NCI-H2227 (cell line): ENCODE data around the gene STEAP2.

Experiments used
- DNase-seq: peaks from one replicate; lab custom pipeline; 2025; ENCODE audit not compliant: unreplicated experiment; lab: John Stamatoyannopoulos, UW

STEAP2 gene

DNA sequence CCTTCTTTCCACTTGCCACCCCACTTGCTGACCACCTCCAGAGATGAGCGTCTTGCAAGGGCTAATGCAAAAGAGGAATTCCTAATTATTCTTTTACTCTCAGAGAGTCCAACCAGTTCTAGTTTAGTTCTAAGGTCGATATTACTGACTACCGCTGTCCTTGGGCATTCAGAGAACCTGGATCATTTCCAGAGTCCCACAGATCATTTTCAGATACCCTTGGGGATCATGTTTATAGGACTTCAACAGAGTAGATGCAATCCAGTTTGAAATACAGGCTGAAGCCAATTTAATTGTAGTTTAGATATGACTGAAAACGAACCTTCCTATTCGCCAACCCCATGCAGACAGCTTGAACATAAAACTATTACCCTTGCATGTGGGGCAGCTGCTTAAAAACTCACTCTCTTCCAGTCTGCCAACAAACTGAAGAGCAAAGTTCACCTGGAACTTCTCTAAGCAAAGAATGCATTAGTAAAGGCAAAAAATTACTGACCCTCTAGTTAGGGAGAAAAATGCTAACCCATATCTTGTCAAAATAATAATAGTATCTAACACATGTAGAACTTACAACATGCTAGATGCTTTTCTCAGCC lies 55.8 kb downstream of the STEAP2 start:
- DNase-seq: no peak

DNA sequence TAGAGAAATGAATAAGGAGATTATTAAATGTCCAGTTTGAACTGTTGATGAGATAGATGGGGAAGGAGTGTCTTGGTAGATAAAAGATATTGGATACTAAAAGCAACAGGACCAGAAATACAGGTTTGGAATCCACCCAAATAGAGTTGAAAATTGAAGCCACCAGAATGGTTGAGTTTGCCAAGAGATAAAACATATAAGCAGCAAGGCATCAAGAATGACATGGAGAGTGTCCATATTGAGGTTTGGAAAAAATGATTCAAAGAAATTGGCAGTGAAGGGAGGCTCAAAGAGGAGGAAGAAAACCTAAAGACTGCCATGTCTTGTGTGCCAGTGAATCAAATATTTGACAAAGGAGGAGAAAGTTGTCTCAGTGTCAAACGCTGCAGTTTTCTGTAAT lies 57.6 kb downstream of the STEAP2 start:
- DNase-seq: no peak

DNA sequence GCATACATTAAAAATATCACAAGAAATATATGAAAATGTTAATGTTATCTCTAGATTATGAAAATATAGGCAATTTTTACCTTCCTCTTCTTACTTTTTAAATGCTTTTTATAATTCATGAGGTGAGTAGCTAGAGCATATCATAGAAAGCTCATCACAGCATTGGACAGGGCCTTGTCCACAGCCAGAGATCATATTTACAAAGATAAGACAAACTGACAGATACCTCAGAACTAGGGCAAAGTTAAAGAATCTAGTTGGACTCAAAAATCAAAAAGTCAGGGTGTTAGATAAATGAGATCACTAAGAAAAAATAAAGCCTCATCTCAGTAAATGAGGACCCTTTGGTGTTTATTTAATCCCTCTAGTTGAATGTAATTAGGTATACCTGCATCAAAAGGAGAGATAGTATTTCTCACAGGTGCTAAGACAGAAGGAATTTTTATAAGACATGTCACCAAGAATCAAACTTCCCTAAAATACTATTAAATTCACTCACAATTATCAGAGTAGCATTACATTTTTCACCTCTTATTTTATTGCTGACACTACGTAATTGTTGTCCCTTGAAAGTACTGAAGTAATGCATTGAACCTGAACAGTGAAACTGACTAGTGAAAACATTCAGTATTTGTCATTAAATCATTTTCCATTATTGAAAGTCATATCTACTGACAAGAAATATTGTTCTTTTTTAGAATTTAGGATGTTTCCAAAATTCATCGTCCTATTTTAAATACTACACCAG lies 59.1 kb downstream of the STEAP2 start:
- DNase-seq: no peak

DNA sequence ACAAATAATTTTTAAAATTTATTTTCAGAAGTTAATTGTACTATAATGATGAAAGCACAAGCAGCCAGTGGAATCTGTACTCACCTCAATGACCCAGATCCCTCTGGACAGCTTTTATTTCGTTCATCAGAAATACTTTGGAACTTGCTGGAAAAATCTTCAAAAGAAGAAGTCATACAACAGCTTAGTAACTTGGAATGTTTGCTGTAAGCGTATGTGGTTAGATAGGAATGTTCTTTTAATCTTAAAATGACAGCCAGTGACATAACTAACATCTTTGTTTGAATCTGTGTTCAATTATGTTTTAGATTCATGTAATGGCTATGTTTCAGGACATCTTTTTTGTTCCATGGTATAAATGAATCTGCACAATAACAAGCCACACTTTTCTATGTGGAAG lies 60.2 kb downstream of the STEAP2 start:
- DNase-seq: no peak

DNA sequence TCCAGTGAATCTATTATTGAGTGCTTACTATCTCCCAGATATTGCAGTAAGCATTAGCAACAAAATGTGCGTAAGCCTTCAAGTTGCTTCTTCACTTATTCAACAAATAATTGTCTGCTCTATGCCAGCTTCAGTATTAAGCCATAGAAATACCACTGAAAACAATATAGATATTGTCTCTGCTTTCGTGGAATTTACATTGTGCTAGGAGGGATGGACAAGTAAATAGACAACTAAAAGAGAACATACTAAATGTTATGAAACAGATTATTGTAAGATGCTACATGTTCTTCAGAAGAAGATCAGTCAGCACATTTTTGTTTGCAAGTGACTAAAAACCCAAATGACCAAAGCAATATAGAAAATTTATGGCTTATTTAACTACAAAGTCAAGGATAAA lies 60.7 kb downstream of the STEAP2 start:
- DNase-seq: no peak

DNA sequence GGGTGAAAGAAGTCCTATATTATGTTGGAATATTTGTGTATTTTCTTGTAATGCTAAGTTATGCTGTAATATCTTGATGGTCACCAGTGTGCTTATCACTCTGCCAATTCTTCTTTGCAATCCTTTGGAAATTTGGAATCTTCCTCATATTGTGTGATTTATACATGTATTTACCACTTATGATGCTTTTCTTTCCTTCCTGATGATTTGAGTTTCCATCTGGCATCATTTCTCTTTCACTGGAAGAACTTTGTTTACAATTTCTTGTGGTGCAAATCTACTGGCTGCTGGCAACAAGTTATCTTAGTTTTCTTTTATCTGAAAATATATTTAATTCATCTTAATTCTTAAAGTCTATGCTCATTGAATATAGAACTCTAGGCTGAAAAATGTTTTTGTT lies 62.6 kb downstream of the STEAP2 start:
- DNase-seq: no peak

DNA sequence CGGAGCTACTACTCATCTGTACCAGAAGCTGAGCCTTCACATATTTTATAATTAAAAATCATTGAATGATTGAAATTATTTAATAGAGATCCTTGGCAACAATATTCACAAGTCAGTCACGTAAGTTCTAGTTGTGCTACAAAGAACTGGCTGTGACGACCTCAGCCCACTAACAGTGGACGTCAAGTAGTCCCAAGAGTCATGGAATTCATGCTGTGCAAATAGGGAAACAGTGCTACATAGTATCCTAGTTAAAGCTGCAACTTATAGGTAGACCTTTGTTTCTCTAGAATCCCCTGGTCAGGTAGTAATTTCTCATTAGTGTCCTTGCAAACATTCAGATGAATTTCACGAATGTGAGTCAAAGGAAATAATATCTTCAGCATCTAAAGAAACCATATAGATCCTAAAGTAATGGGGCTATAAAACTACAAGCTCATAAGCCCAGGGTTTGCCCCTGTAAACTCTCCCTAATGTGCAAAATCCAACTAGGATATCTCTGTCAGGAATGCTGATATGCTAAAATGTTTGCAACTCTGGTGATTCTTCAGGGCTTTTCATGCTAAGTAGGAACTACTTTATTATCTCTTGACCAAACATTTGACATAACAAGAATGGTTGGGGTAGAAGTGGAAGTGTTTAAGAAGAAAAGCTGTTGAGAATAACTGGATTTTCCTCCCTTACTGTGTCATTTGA lies 64.6 kb downstream of the STEAP2 start:
- DNase-seq: no peak
